ENCODE data around the gene FAM83F.

- TF ChIP-seq TARDBP (IDR thresholded peaks at IDR 0.05): no peak
- TF ChIP-seq ZNF384 (IDR thresholded peaks at IDR 0.05): no peak
- no peak for TF ChIP-seq FOXK2 (IDR thresholded peaks at IDR 0.05)
- TF ChIP-seq BHLHE40 (IDR thresholded peaks at IDR 0.05; ENCODE audit: borderline replicate concordance): no peak
- TF ChIP-seq NFRKB (IDR thresholded peaks at IDR 0.05): no peak
- TF ChIP-seq HDGF (IDR thresholded peaks at IDR 0.05; ENCODE audit: borderline replicate concordance): no peak
- no peak for TF ChIP-seq L3MBTL2 (conservative IDR thresholded peaks at IDR 0.05)
Measured at GRCh38 chr22:39949964-39950737, 44.6 kb upstream of the FAM83F start.
